Calu3 (cell line): ENCODE data around the gene PPP1R26. TPM values are rescaled to one million over a fixed set of nuclear protein-coding genes. Genes with fewer than 3 reads are reported as not detected.

Experiments
- BruUV-seq: library from RNA; stranded (reverse); fragments of 400-500 nt; replicated peaks from 2 replicates; lab custom pipeline; 2021; lab: Mats Ljungman, UMichigan
- CTCF ChIA-PET: fragments of 300-600 bp; sonication (Branson Sonifier 250); formaldehyde crosslinking; loops from one replicate; lab custom pipeline; 2022; ENCODE audit warnings: antibody characterized with exemption; lab: Charles Lee
- DNase-seq: peaks from one replicate; pipeline ENCODE4 v3.0.0; 2022
- H3K27ac Mint-ChIP-seq: one replicate; pipeline ENCODE4 v1.8.0; 2022; ENCODE audit warnings: mixed read lengths; ENCODE audit not compliant: unreplicated experiment
- H3K27me3 Mint-ChIP-seq: one replicate; pipeline ENCODE4 v1.8.0; 2022; ENCODE audit warnings: mixed read lengths; ENCODE audit not compliant: unreplicated experiment
- H3K36me3 Mint-ChIP-seq: one replicate; pipeline ENCODE4 v1.8.0; 2022; ENCODE audit warnings: mild to moderate bottlenecking, moderate library complexity, mixed read lengths; ENCODE audit not compliant: insufficient read depth, unreplicated experiment
- H3K4me1 Mint-ChIP-seq: one replicate; pipeline ENCODE4 v1.8.0; 2022; ENCODE audit warnings: mild to moderate bottlenecking, low read depth, mixed read lengths; ENCODE audit not compliant: unreplicated experiment
- H3K4me3 Mint-ChIP-seq: one replicate; pipeline ENCODE4 v1.8.0; 2022; ENCODE audit warnings: mild to moderate bottlenecking, low read depth, moderate library complexity, mixed read lengths; ENCODE audit not compliant: unreplicated experiment
- H3K9me3 Mint-ChIP-seq: one replicate; pipeline ENCODE4 v1.8.0; 2022; ENCODE audit warnings: low read depth, mixed read lengths; ENCODE audit not compliant: unreplicated experiment
- CTCF ChIP-seq: fragments of 200-600 bp; IDR thresholded peaks from one replicate; pipeline ENCODE4 v1.8.0; 2022; ENCODE audit warnings: antibody characterized with exemption; ENCODE audit not compliant: unreplicated experiment
- intact Hi-C: fragments of 100-400 bp; cut with micrococcal nuclease; formaldehyde crosslinking; loops from one replicate; pipeline ENCODE4 v1.10.0; 2022; ENCODE audit not compliant: unreplicated experiment
- total RNA-seq: library from RNA; stranded (reverse); gene quantifications from 2 replicates; pipeline ENCODE4 v1.2.3, GENCODE V29; 2022

PPP1R26 gene
- total RNA-seq, 1 experiment from 2014 or later: 35.1 TPM

- no TSS peak for BruUV-seq
- DNase-seq: no peak
- CTCF ChIA-PET: no interaction called here
- intact Hi-C loops: no loop called here
- H3K27ac Mint-ChIP-seq: no peak overlapping the region
- peaks cover 20% of the 10 kb centered on the region for H3K4me1 Mint-ChIP-seq
- TF ChIP-seq CTCF: no peak
- peaks cover 29% of the 10 kb centered on the region for H3K27me3 Mint-ChIP-seq
- H3K9me3 Mint-ChIP-seq: no peaks in the 10 kb centered on the region
- no peaks in the 10 kb centered on the region for H3K36me3 Mint-ChIP-seq
- H3K4me3 Mint-ChIP-seq: no peak overlapping the region
Measured at GRCh38 chr9:135515083-135515951, 35.7 kb downstream of the PPP1R26 start.

- H3K36me3 Mint-ChIP-seq: no peaks in the 10 kb centered on the region
- CTCF ChIA-PET: no interaction called here
- H3K27me3 Mint-ChIP-seq: peaks cover 38% of the 10 kb centered on the region
- H3K27ac Mint-ChIP-seq: no peak overlapping the region
- H3K9me3 Mint-ChIP-seq: no peaks in the 10 kb centered on the region
- H3K4me3 Mint-ChIP-seq: no peak overlapping the region
- no TSS peak for BruUV-seq
- intact Hi-C loops: no loop called here
- TF ChIP-seq CTCF: no peak
- H3K4me1 Mint-ChIP-seq: peaks cover 15% of the 10 kb centered on the region
- no peak for DNase-seq
Measured at GRCh38 chr9:135516132-135516860, 36.7 kb downstream of the PPP1R26 start.

- no peaks in the 10 kb centered on the region for H3K9me3 Mint-ChIP-seq
- no peaks in the 10 kb centered on the region for H3K36me3 Mint-ChIP-seq
- peaks cover 38% of the 10 kb centered on the region for H3K27me3 Mint-ChIP-seq
- TF ChIP-seq CTCF: no peak
- H3K4me1 Mint-ChIP-seq: peaks cover 6% of the 10 kb centered on the region
- intact Hi-C loops: no loop called here
- BruUV-seq: no TSS peak
- H3K27ac Mint-ChIP-seq: no peak overlapping the region
- no peak for DNase-seq
- no peak overlapping the region for H3K4me3 Mint-ChIP-seq
- CTCF ChIA-PET: no interaction called here
Measured at GRCh38 chr9:135517407-135517822, 37.8 kb downstream of the PPP1R26 start.

- no peak for TF ChIP-seq CTCF
- Mint-ChIP-seq H3K4me3 (no peak overlapping the region), H3K4me1 (no peaks in the 10 kb centered on the region), H3K27ac (no peak overlapping the region), H3K27me3 (peaks cover 38% of the 10 kb centered on the region), H3K9me3 (no peaks in the 10 kb centered on the region), H3K36me3 (no peaks in the 10 kb centered on the region)
- DNase-seq: no peak
- intact Hi-C loops: no loop called here
- CTCF ChIA-PET: no interaction called here
- BruUV-seq: no TSS peak
Measured at GRCh38 chr9:135519179-135519971, 39.8 kb downstream of the PPP1R26 start.
